Adrenal gland (tissue), 5 donors: ENCODE data around the gene TRDN.

Experiments
- CTCF ChIP-seq, 6 experiments: fragments of 450-650 bp in 4 of 6; fragments of 200-600 bp in 2 of 6; sonication (generic) in 1 of 6; IDR thresholded peaks; 1 replicate in 5 of 6; 2 replicates in 1 of 6; pipeline versions ENCODE4 v1.5.1 to v1.8.0; 2016 to 2021; ENCODE audit warnings: antibody characterized with exemption in 6 of 6, mild to moderate bottlenecking in 2 of 6, moderate library complexity in 1 of 6
- POLR2A ChIP-seq, 2 donors: fragments of 450-650 bp; IDR thresholded peaks; one replicate each; pipeline ENCODE4 v1.6.1; 2017; ENCODE audit warnings: antibody characterized with exemption in 2 of 2, mild to moderate bottlenecking in 2 of 2, moderate library complexity in 1 of 2
- donor health status: DM: no; HTN: no; CAD: no.

- TF ChIP-seq CTCF (IDR thresholded peaks at IDR 0.05) (no peak), POLR2A (IDR thresholded peaks at IDR 0.05) (no peak)
Measured at GRCh38 chr6:123210645-123211044, 426.1 kb downstream of the TRDN start.
